Measurements from ENCODE around the gene WAC. TPM values are rescaled to one million over a fixed set of nuclear protein-coding genes. Genes with fewer than 3 reads are reported as not detected.

The WAC gene
- total RNA-seq, 1 donor from 2014 or later = 115 TPM

DNA sequence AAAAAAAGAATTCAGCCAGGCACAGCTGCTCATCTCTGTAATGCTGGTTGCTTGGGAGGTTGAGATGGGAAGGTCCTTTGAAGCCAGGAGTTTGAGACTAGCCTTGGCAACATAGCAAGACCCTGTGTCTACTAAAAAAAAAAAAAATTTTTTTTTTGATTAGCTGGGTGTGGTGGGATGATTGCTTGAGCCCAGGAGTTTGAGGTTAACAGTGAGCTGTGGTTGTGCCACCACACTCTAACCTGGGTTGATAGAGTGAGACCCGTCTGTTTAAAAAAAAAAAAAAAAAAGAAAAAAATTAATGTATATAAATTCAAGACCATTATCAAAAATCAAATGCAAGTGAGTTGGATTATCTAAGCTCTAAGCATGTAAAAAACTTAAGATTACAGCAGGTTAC lies 5.7 kb downstream of the WAC start:
- TF ChIP-seq, protein P1, sequence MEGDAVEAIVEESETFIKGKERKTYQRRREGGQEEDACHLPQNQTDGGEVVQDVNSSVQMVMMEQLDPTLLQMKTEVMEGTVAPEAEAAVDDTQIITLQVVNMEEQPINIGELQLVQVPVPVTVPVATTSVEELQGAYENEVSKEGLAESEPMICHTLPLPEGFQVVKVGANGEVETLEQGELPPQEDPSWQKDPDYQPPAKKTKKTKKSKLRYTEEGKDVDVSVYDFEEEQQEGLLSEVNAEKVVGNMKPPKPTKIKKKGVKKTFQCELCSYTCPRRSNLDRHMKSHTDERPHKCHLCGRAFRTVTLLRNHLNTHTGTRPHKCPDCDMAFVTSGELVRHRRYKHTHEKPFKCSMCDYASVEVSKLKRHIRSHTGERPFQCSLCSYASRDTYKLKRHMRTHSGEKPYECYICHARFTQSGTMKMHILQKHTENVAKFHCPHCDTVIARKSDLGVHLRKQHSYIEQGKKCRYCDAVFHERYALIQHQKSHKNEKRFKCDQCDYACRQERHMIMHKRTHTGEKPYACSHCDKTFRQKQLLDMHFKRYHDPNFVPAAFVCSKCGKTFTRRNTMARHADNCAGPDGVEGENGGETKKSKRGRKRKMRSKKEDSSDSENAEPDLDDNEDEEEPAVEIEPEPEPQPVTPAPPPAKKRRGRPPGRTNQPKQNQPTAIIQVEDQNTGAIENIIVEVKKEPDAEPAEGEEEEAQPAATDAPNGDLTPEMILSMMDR (conservative IDR thresholded peaks at IDR 0.05) = no peak
- H3K4me1 Mint-ChIP-seq (ENCODE audit: unreplicated experiment) = peaks cover 33% of the 10 kb centered on the region
- H3K36me3 Mint-ChIP-seq = peaks cover 45% of the 10 kb centered on the region
- H3K9me3 Mint-ChIP-seq = no peaks in the 10 kb centered on the region
- H3K4me3 Mint-ChIP-seq = no peak overlapping the region
- DNase-seq (ENCODE audit: extremely low spot score, unreplicated experiment) = no peak
- H3K27ac Mint-ChIP-seq = no peak overlapping the region
- H3K27me3 Mint-ChIP-seq = no peaks in the 10 kb centered on the region

DNA sequence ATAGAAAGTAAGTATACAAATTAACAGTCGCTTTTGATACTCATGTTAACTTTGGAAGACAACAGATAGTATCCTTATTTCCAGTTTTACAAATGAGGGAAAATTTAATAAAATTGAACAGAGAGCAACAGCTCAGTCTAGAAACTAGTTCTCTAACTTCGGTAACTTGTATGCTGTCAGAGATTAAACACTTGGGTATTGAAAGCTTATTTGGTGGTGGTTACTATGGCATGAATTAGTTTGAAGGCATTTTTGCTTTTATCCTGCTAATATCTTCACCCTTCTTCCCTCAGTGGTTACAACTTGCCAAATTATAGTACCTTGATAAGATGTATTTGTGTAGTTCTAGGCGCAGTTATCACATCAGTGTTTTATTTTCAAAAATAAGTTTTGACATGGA lies 7.2 kb downstream of the WAC start:
- no peak overlapping the region for H3K4me3 Mint-ChIP-seq
- H3K36me3 Mint-ChIP-seq = peaks cover 42% of the 10 kb centered on the region
- H3K4me1 Mint-ChIP-seq (ENCODE audit: unreplicated experiment) = peaks cover 28% of the 10 kb centered on the region
- no peaks in the 10 kb centered on the region for H3K27me3 Mint-ChIP-seq
- TF ChIP-seq, protein P1 (conservative IDR thresholded peaks at IDR 0.05) = no peak
- no peaks in the 10 kb centered on the region for H3K9me3 Mint-ChIP-seq
- no peak overlapping the region for H3K27ac Mint-ChIP-seq
- no peak for DNase-seq (ENCODE audit: extremely low spot score, unreplicated experiment)

DNA sequence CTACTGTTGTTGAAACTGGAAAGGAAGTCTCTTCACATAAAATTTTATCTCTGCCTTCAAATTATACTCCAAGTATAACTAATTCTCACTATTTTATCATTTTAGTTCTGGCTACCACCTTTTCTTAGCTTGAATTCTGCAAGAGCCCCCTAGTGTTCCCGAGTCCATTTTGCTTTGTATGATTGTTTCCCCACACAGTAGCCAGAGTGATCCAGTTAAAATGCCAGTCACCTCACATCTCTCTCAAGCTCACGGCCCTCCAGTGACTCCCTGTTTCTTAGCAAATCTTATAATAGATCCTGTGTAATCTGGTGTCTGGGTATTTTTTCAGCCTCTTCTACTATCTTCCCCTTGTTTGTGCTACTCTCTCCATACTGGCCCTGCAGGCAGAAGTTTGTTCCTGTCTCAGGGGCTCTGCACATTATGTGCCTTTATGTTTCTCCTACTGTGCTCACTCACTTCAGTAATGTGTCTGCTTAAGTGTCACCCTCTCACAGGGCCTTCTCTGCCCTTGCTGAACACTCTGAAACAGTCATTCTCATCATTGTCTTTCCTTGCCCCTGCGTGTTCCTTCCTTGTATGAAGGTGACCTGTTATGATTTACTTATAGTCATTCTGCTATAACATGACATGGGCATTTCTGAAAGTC lies 8.9 kb downstream of the WAC start:
- TF ChIP-seq, protein P1 (conservative IDR thresholded peaks at IDR 0.05) = peak; percentile 19

DNA sequence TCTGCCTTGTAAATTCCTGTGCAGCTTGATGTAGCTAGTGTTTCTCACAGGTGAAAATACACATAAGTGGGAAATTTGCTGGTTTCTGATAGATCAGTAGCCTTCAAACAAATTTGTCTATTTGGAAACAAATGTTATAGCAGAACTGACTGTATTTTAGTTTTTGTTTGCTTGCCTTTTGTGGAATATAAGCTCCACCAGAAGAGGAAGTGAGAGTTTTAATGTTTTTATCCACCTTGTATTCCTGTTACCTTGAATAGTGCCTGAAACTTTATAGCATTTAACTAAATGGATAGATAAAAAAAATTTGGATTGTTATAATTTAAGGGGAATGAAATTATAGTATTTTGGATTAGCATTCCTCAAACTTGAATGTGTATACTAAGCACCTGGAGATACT lies 9.8 kb downstream of the WAC start:
- H3K4me1 Mint-ChIP-seq (ENCODE audit: unreplicated experiment) = peaks cover 18% of the 10 kb centered on the region
- H3K27ac Mint-ChIP-seq = no peak overlapping the region
- H3K9me3 Mint-ChIP-seq = no peaks in the 10 kb centered on the region
- TF ChIP-seq, protein P1 (conservative IDR thresholded peaks at IDR 0.05) = no peak
- H3K27me3 Mint-ChIP-seq = no peaks in the 10 kb centered on the region
- no peak overlapping the region for H3K4me3 Mint-ChIP-seq
- peaks cover 31% of the 10 kb centered on the region for H3K36me3 Mint-ChIP-seq
- DNase-seq (ENCODE audit: extremely low spot score, unreplicated experiment) = no peak

More for the DNA sequence above, 8.9 kb downstream of the WAC start:
- Mint-ChIP-seq H3K27me3 (no peaks in the 10 kb centered on the region), H3K4me3 (no peak overlapping the region), H3K4me1 (ENCODE audit: unreplicated experiment) (peaks cover 20% of the 10 kb centered on the region), H3K27ac (peak overlapping the region; percentile 17), H3K36me3 (peaks cover 36% of the 10 kb centered on the region), H3K9me3 (no peaks in the 10 kb centered on the region)
- DNase-seq (ENCODE audit: extremely low spot score, unreplicated experiment) = no peak

GRCh38 chr10:28544058-28544457 lies 11.1 kb downstream of the WAC start:
- no peak overlapping the region for H3K4me3 Mint-ChIP-seq
- H3K4me1 Mint-ChIP-seq (ENCODE audit: unreplicated experiment) = peaks cover 18% of the 10 kb centered on the region
- DNase-seq (ENCODE audit: extremely low spot score, unreplicated experiment) = no peak
- H3K36me3 Mint-ChIP-seq = peaks cover 35% of the 10 kb centered on the region
- H3K9me3 Mint-ChIP-seq = no peaks in the 10 kb centered on the region
- TF ChIP-seq, protein P1 (conservative IDR thresholded peaks at IDR 0.05) = no peak
- no peaks in the 10 kb centered on the region for H3K27me3 Mint-ChIP-seq
- H3K27ac Mint-ChIP-seq = no peak overlapping the region

Data from type B pancreatic cell (in vitro differentiated cells).